Subcutaneous abdominal adipose tissue (tissue), 5 donors: Measurements from ENCODE around the gene AAK1.
A peak's percentile ranks its signal among the peaks of the same experiment; 100 is the strongest.
"Not testable (repeated sequence)": the region's sequence is repeated elsewhere in the genome, so short reads cannot be mapped to it uniquely, and the experiment has no call there.

Source experiments
- H3K27ac ChIP-seq: one replicate; pipeline ENCODE4 v1.7.0; 2013; ENCODE audit warnings: low read depth, mild to moderate bottlenecking, inconsistent platforms, low read length, moderate library complexity
- H3K27me3 ChIP-seq, 5 donors: one replicate each; pipeline ENCODE4 v1.7.0; 2013; ENCODE audit warnings: low read length in 5 of 5, inconsistent platforms in 1 of 5; ENCODE audit not compliant: control insufficient read depth in 5 of 5, insufficient read depth in 4 of 5
- H3K36me3 ChIP-seq, 5 donors: one replicate each; pipeline ENCODE4 v1.7.0; 2013; ENCODE audit warnings: low read length in 5 of 5; ENCODE audit not compliant: control insufficient read depth in 5 of 5, insufficient read depth in 5 of 5
- H3K4me1 ChIP-seq, 5 donors: one replicate each; pipeline ENCODE4 v1.7.0; 2013; ENCODE audit warnings: low read length in 5 of 5, mild to moderate bottlenecking in 3 of 5, moderate library complexity in 1 of 5; ENCODE audit not compliant: control insufficient read depth in 5 of 5, insufficient read depth in 5 of 5
- H3K4me3 ChIP-seq, 5 donors: one replicate each; pipeline ENCODE4 v1.7.0; 2013; ENCODE audit warnings: low read length in 5 of 5, low read depth in 1 of 5
- H3K9ac ChIP-seq, 5 donors: one replicate each; pipeline ENCODE4 v1.7.0; 2013; ENCODE audit warnings: low read length in 5 of 5, mild to moderate bottlenecking in 4 of 5, moderate library complexity in 3 of 5
- H3K9me3 ChIP-seq, 5 donors: one replicate each; pipeline ENCODE4 v1.7.0; 2013; ENCODE audit warnings: low read length in 5 of 5; ENCODE audit not compliant: control insufficient read depth in 5 of 5
- donor health status: healthy.
- donor health status: healthy.
- donor health status: healthy.
- donor health status: healthy.
- donor health status: healthy.

The AAK1 gene

DNA sequence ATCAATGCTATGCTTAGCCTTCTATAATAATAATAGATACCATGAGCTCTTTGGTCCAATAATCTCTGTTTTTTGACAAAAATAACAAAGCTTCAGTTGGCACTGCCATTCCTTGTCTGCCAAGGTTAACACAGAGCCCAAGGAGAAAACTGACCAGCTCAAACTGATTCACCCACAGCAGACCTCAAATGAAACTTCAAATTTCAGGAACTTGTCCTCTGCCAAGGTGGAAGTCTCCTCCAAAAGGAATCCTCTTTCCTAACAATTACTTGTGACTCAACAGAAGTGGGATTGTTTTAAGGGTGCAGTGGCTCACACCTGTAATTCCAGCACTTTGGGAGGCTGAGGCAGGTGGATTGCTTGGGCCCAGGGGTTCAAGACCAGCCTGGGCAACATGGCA, 12.1 kb downstream of the AAK1 start:
- Histone ChIP-seq H3K4me1 (peaks cover 0 to 21% (median 2%) of the 10 kb centered on the region in 5 donors), H3K27me3 (no peaks in the 10 kb centered on the region), H3K9ac (no peak overlapping the region), H3K9me3 (no peaks in the 10 kb centered on the region), H3K4me3 (no peak overlapping the region), H3K36me3 (no peaks in the 10 kb centered on the region), H3K27ac (no peak overlapping the region)

DNA sequence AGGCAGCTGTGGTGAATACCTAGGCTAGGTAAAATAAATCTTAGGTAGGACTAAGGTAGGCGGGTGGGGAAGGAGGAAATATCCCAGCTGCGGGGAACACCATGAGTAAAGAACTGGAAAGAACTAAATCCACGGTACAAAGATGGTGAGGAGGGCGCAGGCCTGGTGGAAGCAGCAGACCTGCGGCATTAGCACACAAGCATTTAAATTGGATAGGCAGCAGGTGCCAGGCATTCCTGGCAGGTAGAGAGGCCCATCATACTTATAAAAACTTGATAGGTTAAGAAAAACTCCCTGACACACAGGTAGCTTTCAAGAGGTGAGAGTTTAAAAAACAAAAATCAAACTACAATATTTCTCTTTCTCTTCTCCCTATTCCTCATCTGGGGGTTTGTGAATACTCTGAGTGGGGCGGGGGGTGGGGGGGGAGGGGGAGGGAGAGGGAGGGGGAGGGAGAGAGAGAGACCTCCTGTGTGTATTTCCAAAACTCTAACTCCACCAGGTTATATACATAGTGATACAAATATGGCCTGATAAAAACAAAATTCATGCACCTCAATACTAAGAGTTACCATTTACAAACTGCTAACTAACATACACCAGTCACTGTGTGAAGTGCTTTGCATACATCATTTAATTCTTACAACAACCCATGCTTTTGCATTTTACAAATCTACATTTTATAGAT, 13.5 kb downstream of the AAK1 start:
- Histone ChIP-seq H3K9me3 (no peaks in the 10 kb centered on the region), H3K9ac (no peak overlapping the region), H3K27ac (no peak overlapping the region), H3K4me1 (peaks cover 0 to 15% (median 4%) of the 10 kb centered on the region in 5 donors), H3K4me3 (no peak overlapping the region), H3K27me3 (no peaks in the 10 kb centered on the region), H3K36me3 (no peaks in the 10 kb centered on the region)

DNA sequence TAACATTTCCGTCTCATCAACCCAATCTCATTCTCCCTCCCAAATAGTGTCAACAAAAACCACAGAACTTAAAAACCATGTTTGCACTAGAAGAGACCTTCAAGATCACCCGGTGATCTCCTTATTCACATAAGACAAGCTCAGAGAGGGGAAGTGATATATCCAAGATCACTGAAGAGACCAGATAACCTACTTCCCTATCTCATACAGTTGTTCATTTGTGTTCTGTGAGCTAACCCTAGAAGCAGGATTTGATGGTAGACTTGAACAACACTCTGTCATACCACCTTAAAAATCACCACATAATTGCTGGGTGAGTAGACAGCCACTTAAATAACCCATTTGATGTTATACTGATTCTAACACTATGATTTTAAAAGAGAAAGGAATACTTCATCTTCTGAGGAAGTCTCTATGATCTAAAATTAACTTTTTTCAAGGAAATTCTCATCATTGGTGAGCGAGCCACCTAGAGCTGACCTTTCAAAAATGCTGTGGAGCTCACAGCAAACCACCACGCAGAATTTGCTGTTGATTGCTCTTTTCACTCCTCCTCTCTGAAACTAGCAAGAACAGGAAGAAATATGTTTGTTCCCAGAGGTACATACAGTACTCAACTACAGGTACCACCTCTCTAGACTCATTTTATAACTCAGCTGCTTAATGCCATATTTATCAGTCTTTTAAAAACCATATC, 15.1 kb downstream of the AAK1 start:
- H3K4me1 ChIP-seq: peaks cover 4 to 25% (median 8%) of the 10 kb centered on the region in 5 donors
- H3K4me3 ChIP-seq: no peak overlapping the region
- peak overlapping the region in 1 of 5 donors; percentile 48 for H3K9ac ChIP-seq

DNA sequence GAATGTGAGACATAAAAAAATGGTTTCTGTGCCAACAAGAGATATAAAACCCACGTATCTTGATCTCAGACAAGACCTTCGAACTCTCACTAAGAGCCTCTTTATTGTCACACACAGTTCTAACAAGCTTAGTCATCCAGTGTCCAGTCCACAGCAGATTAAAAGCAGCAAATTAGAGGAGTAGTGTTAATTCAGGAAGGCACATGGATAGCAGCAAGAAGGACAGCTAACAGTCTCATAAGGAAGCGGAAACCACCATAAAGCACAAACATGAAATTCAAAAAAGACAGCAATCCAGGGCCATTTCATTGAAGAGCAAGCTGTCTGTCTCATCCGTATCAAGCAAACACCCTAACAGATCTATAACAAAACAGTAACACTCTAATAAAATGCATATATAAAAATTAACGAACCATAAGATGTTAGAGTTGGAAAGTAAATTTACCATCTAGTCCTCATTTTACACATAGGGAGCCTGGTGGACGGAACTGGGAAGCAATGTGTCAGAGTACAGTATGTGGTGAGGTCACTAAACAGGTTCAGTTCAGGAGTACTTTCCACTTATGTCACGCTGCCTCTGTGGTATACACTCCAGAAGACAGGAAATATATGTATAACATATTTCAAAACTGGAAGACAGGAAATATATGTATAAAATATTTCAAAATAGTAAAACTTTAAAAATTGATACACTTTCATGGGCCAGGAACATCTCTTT, 18.3 kb downstream of the AAK1 start:
- Histone ChIP-seq H3K27ac (no peak overlapping the region), H3K9ac (no peak overlapping the region), H3K4me3 (no peak overlapping the region), H3K9me3 (no peaks in the 10 kb centered on the region), H3K36me3 (no peaks in the 10 kb centered on the region), H3K27me3 (no peaks in the 10 kb centered on the region), H3K4me1 (peaks cover 4 to 21% (median 8%) of the 10 kb centered on the region in 5 donors)

More for the DNA sequence above, 15.1 kb downstream of the AAK1 start:
- no peaks in the 10 kb centered on the region for H3K9me3 ChIP-seq
- no peaks in the 10 kb centered on the region for H3K27me3 ChIP-seq
- H3K27ac ChIP-seq: no peak overlapping the region
- no peaks in the 10 kb centered on the region for H3K36me3 ChIP-seq

DNA sequence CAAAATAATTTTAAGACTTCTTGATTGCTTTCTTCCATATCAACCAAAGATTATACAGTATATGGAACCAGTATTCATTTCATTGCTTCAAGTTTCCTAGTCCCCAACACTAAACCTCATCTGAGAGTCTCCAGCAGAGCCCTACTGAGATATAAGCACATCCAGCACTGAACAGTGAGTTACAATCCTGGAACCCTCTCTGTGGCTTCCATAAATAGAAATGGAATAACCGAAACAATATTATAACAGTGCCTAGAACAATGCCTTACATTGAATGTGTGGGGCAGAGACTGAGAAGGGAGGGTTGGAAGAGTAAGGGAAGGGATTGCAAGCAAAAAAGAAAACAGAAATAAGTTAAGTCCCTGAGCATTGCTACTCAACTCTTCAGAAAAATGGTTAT, 18.9 kb downstream of the AAK1 start:
- Histone ChIP-seq H3K9me3 (no peaks in the 10 kb centered on the region), H3K27ac (no peak overlapping the region), H3K9ac (no peak overlapping the region), H3K4me1 (peaks cover 4 to 27% (median 12%) of the 10 kb centered on the region in 5 donors), H3K27me3 (no peaks in the 10 kb centered on the region), H3K36me3 (no peaks in the 10 kb centered on the region), H3K4me3 (no peak overlapping the region)

DNA sequence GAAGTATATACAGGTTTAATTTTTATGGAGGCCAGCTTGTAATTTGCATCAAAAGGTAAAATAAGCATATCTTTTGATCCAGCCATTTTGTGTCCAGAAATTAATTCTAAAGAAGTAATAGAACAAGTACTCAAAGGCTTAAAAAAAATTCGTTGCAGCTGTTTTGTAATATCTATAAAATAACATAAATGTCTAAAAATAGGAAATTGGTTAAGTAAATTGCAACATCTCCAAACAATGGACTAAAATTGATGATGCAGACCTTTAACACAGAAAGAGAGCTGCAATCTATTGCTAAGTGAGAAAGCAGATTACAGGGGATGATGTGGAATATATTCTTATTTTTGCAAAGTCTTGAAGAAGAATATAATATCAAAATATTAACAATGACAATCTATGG, 19.4 kb downstream of the AAK1 start:
- Histone ChIP-seq H3K36me3 (no peaks in the 10 kb centered on the region), H3K9ac (no peak overlapping the region), H3K27me3 (no peaks in the 10 kb centered on the region), H3K4me3 (no peak overlapping the region), H3K27ac (no peak overlapping the region), H3K9me3 (no peaks in the 10 kb centered on the region), H3K4me1 (peaks cover 4 to 29% (median 12%) of the 10 kb centered on the region in 5 donors)

DNA sequence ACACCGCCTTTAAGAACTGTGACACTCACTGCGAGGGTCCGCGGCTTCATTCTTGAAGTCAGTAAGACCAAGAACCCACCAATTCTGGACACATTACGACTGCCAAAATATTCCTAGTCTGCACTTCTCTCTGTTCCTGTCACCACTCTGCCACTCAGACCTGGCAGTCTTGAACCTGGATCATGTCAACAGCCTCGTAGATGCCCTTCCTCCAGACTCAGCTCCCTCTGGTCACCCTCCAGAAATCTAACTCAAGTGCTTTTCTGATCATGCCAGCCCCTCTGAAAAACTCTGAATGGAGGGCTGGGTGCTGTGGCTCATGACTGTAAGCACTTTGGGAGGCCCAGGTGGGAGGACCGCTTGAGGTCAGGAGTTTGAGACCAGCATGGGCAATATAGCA, 20.3 kb downstream of the AAK1 start:
- no peak overlapping the region for H3K4me3 ChIP-seq
- peaks cover 3 to 34% (median 19%) of the 10 kb centered on the region in 5 donors for H3K4me1 ChIP-seq
- H3K27ac ChIP-seq: no peak overlapping the region
- no peaks in the 10 kb centered on the region for H3K9me3 ChIP-seq
- no peak overlapping the region for H3K9ac ChIP-seq
- no peaks in the 10 kb centered on the region for H3K27me3 ChIP-seq
- no peaks in the 10 kb centered on the region for H3K36me3 ChIP-seq

DNA sequence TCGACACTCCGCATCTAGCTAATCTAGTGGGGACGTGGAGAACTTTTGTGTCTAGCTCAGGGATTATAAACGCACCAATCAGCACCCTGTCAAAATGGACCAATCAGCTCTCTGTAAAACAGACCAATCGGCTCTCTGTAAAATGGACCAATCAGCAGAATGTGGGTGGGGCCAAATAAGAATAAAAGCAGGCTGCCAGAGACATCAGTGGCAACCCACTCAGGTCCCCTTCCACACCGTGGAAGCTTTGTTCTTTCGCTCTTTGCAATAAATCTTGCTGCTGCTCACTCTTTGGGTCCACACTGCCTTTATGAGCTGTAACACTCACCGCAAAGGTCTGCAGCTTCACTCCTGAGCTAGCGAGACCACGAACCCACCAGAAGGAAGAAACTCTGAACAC, 20.7 kb downstream of the AAK1 start:
- H3K36me3 ChIP-seq, H3K9me3 ChIP-seq: not testable (repeated sequence)
- H3K4me1 ChIP-seq: peaks cover 3 to 35% (median 19%) of the 10 kb centered on the region in 5 donors

DNA sequence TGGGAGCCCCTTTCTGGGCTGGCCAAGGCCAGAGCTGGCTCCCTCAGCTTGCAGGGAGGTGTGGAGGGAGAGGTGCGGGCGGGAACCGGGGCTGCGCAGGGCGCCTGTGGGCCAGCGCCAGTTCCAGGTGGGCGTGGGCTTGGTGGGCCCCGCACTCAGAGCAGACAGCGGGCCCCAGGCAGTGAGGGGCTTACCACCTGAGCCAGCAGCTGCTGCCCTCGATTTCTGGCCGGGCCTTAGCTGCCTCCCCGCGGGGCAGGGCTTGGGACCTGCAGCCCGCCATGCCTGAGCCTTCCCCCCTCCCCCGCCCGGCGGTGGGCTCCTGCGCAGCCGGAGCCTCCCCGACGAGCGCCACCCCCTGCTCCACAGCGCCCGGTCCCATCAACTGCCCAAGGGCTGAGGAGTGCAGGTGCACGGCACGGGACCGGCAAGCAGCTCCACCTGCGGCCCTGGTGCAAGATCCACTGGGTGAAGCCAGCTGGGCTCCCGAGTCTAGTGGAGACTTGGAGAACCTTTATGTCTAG, 21.5 kb downstream of the AAK1 start:
- H3K36me3 ChIP-seq, H3K27me3 ChIP-seq, H3K27ac ChIP-seq, H3K9ac ChIP-seq, H3K9me3 ChIP-seq, H3K4me3 ChIP-seq: not testable (repeated sequence)
- peaks cover 3 to 35% (median 19%) of the 10 kb centered on the region in 5 donors for H3K4me1 ChIP-seq

More for the DNA sequence above, 20.7 kb downstream of the AAK1 start:
- not testable (repeated sequence) for H3K27ac ChIP-seq, H3K27me3 ChIP-seq, H3K4me3 ChIP-seq, H3K9ac ChIP-seq

DNA sequence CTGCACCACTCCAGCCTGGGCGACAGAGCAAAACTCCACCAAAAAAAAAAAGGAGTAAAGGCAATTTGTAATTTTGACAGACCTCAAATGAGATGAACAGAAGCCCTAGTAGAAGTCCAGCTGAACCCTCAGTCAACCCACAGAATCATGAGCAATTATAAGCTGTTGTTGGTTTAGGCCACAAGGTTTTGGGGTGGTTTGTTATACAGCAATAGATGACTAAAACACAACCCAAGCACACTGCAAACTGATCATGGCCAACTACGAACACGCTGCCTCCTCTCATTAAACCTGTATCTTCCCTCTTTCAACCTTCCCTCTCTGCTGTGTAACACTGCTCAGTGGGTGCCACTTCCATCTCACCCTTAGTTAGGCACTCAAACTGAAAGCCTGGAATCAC, 22.1 kb downstream of the AAK1 start:
- Histone ChIP-seq H3K36me3 (no peaks in the 10 kb centered on the region), H3K27ac (no peak overlapping the region), H3K27me3 (no peaks in the 10 kb centered on the region), H3K9me3 (no peaks in the 10 kb centered on the region), H3K9ac (no peak overlapping the region), H3K4me1 (peaks cover 3 to 35% (median 19%) of the 10 kb centered on the region in 5 donors), H3K4me3 (no peak overlapping the region)
